Mesodermal cell (in vitro differentiated cells): ENCODE data around the gene ARHGAP12.

Experiments
- H3K27ac ChIP-seq: 2 replicates; pipeline ENCODE4 v1.7.0; 2013; ENCODE audit warnings: mild to moderate bottlenecking, low read depth, low read length, moderate library complexity; ENCODE audit not compliant: severe bottlenecking
- H3K36me3 ChIP-seq: 2 replicates; pipeline ENCODE4 v1.7.1; 2013; ENCODE audit warnings: mild to moderate bottlenecking, low read length, moderate library complexity; ENCODE audit not compliant: control insufficient read depth, insufficient read depth
- H3K4me1 ChIP-seq: one replicate; pipeline ENCODE4 v1.7.1; 2013; ENCODE audit warnings: mild to moderate bottlenecking, low read length; ENCODE audit not compliant: insufficient read depth, control insufficient read depth, poor library complexity, severe bottlenecking
- H3K4me3 ChIP-seq: 2 replicates; pipeline ENCODE4 v1.7.0; 2013; ENCODE audit warnings: low read length, control low read depth, mild to moderate bottlenecking; ENCODE audit not compliant: insufficient read depth, poor library complexity, severe bottlenecking; ENCODE audit errors: extremely low read depth
- H3K9me3 ChIP-seq: 2 replicates; pipeline ENCODE4 v1.7.1; 2013; ENCODE audit warnings: mild to moderate bottlenecking, low read length, moderate library complexity; ENCODE audit not compliant: control insufficient read depth
- WGBS, 2 experiments: methylation state at CpG; one replicate each; pipeline ENCODE4 v1.1.5; 2013; ENCODE audit warnings: missing lambda C conversion rate in 2 of 2; ENCODE audit not compliant: insufficient coverage in 2 of 2; 5-methylcytosine and 5-hydroxymethylcytosine counted together

The ARHGAP12 gene

DNA sequence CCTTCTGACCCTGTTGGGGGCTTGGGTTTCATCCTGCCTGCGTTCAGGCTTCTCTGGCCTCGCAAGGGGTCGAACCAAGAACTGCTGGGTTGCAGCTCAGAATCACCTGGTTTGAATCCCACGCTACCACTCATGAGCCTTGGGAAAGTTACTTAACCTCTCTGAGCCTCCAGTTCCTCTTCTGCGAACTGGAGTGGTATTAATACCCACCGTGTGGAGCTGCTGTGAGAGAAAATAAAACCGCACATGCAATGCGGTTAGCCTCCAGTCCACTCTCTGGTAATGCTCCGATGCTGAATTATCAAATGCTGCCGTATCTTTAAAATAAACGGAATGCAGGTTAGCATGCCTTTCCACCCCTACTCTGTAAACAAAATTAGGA is 171.9 kb downstream of the ARHGAP12 start:
- H3K36me3 ChIP-seq, result no peaks in the 10 kb centered on the region
- H3K9me3 ChIP-seq, result no peaks in the 10 kb centered on the region
- H3K4me1 ChIP-seq, result peaks cover 14% of the 10 kb centered on the region
- H3K27ac ChIP-seq, result no peak overlapping the region
- 84 to 85% methylated on average over 9 to 11 of the region's 11 CpGs for WGBS, 2 experiments
- H3K4me3 ChIP-seq, result no peak overlapping the region

DNA sequence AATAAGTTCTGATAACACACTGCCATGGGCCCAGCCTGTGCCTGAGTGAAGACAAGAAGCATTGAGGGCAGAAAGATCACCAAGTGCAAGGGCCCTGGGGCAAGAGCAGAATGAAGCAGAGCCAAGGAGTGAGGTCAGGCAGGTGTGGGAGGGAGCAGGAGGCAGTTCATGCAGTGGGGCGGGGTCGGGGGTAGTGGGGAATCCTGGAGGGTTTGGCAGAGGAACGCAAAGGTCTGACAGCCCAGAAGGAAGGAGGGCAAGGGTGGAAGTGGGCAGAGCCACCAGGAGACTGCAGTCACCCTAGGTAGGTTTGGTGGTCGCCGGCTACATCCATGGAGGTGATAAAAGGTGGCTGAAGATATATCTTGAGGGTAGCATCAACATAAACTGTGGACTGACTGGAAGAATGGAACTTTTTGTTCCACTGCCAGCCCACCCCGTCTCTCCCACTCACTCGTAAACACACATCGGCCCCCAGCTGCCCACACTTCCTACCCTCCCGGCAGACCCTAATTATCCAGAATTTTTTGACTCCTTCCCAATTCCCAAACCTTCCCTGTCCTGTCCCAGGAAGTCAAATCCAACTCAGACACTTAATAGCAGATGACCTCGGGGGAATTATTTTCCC is 172.4 kb downstream of the ARHGAP12 start:
- WGBS, 2 experiments, result 72 to 73% methylated on average over 8 of the region's 10 CpGs
- Histone ChIP-seq H3K27ac (no peak overlapping the region), H3K36me3 (no peaks in the 10 kb centered on the region), H3K4me3 (no peak overlapping the region), H3K9me3 (no peaks in the 10 kb centered on the region), H3K4me1 (peaks cover 14% of the 10 kb centered on the region)
